GM19467 (cell line): ENCODE data around the gene ARHGAP15.

ENCODE experiments used
- ATAC-seq: cut with Tn5 transposase; IDR thresholded peaks from one replicate; pipeline ENCODE4 v1.9.1; 2021; ENCODE audit warnings: mild to moderate bottlenecking, moderate library complexity; ENCODE audit not compliant: unreplicated experiment

Gene ARHGAP15

GRCh38 chr2:143165291-143165690, 36.1 kb downstream of the ARHGAP15 start:
- no peak for ATAC-seq

GRCh38 chr2:143169105-143169504, 39.9 kb downstream of the ARHGAP15 start:
- ATAC-seq = no peak

- ATAC-seq = no peak
Observed at GRCh38 chr2:143171817-143172216, 42.6 kb downstream of the ARHGAP15 start.

GRCh38 chr2:143175438-143175837, 46.2 kb downstream of the ARHGAP15 start:
- ATAC-seq = no peak

- ATAC-seq = no peak
Observed at GRCh38 chr2:143176606-143177005, 47.4 kb downstream of the ARHGAP15 start.

GRCh38 chr2:143177096-143177786, 48.0 kb downstream of the ARHGAP15 start:
- peak; percentile 95 for ATAC-seq

GRCh38 chr2:143181494-143181893, 52.3 kb downstream of the ARHGAP15 start:
- no peak for ATAC-seq

- ATAC-seq = no peak
Observed at GRCh38 chr2:143182649-143183048, 53.4 kb downstream of the ARHGAP15 start.

- ATAC-seq = no peak
Observed at GRCh38 chr2:143183804-143184463, 54.7 kb downstream of the ARHGAP15 start.

- no peak for ATAC-seq
Observed at GRCh38 chr2:143186876-143187275, 57.7 kb downstream of the ARHGAP15 start.

GRCh38 chr2:143190431-143190830, 61.2 kb downstream of the ARHGAP15 start:
- ATAC-seq = no peak

GRCh38 chr2:143192106-143192505, 62.9 kb downstream of the ARHGAP15 start:
- ATAC-seq = no peak

- ATAC-seq = no peak
Observed at GRCh38 chr2:143192716-143193115, 63.5 kb downstream of the ARHGAP15 start.

GRCh38 chr2:143193121-143193520, 63.9 kb downstream of the ARHGAP15 start:
- ATAC-seq = no peak

GRCh38 chr2:143195511-143195910, 66.3 kb downstream of the ARHGAP15 start:
- ATAC-seq = no peak

- ATAC-seq = no peak
Observed at GRCh38 chr2:143204062-143204461, 74.8 kb downstream of the ARHGAP15 start.

GRCh38 chr2:143205106-143205764, 76.0 kb downstream of the ARHGAP15 start:
- no peak for ATAC-seq

GRCh38 chr2:143209570-143210445, 80.6 kb downstream of the ARHGAP15 start:
- no peak for ATAC-seq

GRCh38 chr2:143210446-143210819, 81.2 kb downstream of the ARHGAP15 start:
- ATAC-seq = no peak

GRCh38 chr2:143217512-143218115, 88.4 kb downstream of the ARHGAP15 start:
- ATAC-seq = no peak

- ATAC-seq = no peak
Observed at GRCh38 chr2:143218621-143219020, 89.4 kb downstream of the ARHGAP15 start.
